ENCODE data around the gene ACTL10. TPM values are rescaled to one million over a fixed set of nuclear protein-coding genes. Genes with fewer than 3 reads are reported as not detected.
A peak's percentile ranks its signal among the peaks of the same experiment; 100 is the strongest.

ACTL10 gene
- total and polyA plus RNA-seq, 2 of the 13 experiments (the other 11 are each of a cell fraction or from before 2014, with no cell fraction given), result not detected

DNA sequence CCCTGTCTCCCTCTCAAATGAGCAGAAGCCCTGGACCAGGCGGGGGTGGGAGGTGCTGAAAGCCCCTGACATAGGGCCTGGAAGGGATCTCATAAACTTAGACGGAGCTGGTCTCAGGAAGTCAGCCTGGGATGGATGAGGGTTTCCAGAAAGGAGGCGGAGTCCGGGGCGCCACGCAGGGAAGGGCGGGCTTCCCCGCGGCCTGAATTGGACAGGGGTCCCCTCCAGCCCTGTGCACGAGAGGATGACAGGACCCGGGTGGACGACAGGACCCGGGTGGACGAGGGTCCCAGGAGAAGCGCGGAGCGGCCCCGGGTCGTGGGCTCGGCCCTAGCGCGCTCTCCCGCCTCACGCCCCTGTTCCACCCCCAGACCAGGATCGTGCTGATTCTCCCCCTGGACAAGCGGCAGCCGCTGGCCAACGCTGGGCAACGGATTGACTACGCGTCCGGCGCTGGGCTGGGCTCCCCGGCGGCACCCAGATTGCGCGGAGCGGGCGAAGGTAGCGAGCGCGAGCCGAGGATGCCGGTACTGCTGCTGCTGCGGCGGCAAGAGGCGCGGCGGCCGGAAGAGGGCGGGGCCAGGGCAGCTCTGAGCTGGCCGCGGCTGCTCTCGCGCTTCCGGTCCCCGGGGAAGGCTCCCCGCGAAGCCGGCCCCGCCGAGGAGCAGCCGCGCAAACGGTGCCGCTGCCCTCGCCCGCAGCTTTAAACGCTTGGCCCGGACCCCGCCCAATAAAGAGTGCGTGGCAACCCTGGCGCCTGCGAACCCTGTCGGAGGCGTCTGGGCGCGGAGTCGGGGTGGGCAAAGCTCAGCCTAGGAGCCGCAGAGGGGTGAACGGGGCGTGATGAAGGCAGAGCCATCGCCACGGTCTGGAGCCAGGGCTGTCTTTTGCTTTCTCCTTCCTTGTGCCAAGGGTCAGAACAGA, 3.3 kb upstream of the ACTL10 start (continued):
- TF ChIP-seq, protein P1, sequence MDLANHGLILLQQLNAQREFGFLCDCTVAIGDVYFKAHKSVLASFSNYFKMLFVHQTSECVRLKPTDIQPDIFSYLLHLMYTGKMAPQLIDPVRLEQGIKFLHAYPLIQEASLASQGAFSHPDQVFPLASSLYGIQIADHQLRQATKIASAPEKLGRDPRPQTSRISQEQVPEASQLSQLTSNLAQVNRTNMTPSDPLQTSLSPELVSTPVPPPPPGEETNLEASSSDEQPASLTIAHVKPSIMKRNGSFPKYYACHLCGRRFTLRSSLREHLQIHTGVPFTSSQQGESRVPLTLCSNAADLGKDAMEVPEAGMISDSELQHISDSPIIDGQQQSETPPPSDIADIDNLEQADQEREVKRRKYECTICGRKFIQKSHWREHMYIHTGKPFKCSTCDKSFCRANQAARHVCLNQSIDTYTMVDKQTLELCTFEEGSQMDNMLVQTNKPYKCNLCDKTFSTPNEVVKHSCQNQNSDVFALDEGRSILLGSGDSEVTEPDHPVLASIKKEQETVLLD (CRISPR knock-in tag; IDR thresholded peaks at IDR 0.05; ENCODE audit: low read depth), result peak; percentile 84
- TF ChIP-seq ZSCAN30 (CRISPR knock-in tag; IDR thresholded peaks at IDR 0.05) (0 out of 2 replicates have a peak, but pooled peaks have one; percentile 57), POLR2A (IDR thresholded peaks at IDR 0.05; ENCODE audit: insufficient read depth in 1 of 2, low read depth in 2 of 2, low read length in 2 of 2) (peak; percentile 65 to 91; a peak in 3 of 4 replicates), NR2F1 (CRISPR knock-in tag; IDR thresholded peaks at IDR 0.05) (no peak), SRY (CRISPR knock-in tag; IDR thresholded peaks at IDR 0.05) (peak; percentile 78; the same call in 1 of the 2 replicates), ZNF430 (CRISPR knock-in tag; IDR thresholded peaks at IDR 0.05) (peak; percentile 94), ZFP1 (CRISPR knock-in tag; IDR thresholded peaks at IDR 0.05) (no peak; the same call in 1 of the 2 replicates), ZNF44 (CRISPR knock-in tag; IDR thresholded peaks at IDR 0.05) (no peak; the same call in 1 of the 2 replicates), ZNF510 (CRISPR knock-in tag; IDR thresholded peaks at IDR 0.05; ENCODE audit: low read depth) (peak; percentile 51; the same call in 1 of the 2 replicates), ZNF124 (CRISPR knock-in tag; IDR thresholded peaks at IDR 0.05) (0 out of 2 replicates have a peak, but pooled peaks have one; percentile 28), CREB1 (IDR thresholded peaks at IDR 0.05) (no peak), CREB1 (CRISPR knock-in tag; IDR thresholded peaks at IDR 0.05) (no peak), ZNF672 (CRISPR knock-in tag; IDR thresholded peaks at IDR 0.05) (peak; percentile 64; the same call in 1 of the 2 replicates), HOXA5 (CRISPR knock-in tag; IDR thresholded peaks at IDR 0.05) (peak; percentile 84; the same call in 1 of the 2 replicates), ZNF251 (CRISPR knock-in tag; IDR thresholded peaks at IDR 0.05) (no peak), ZNF569 (CRISPR knock-in tag; IDR thresholded peaks at IDR 0.05; ENCODE audit: borderline replicate concordance) (no peak), ZNF878 (CRISPR knock-in tag; IDR thresholded peaks at IDR 0.05) (0 out of 2 replicates have a peak, but pooled peaks have one; percentile 75)
- TF ChIP-seq, protein P2, sequence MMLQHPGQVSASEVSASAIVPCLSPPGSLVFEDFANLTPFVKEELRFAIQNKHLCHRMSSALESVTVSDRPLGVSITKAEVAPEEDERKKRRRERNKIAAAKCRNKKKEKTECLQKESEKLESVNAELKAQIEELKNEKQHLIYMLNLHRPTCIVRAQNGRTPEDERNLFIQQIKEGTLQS (CRISPR knock-in tag; IDR thresholded peaks at IDR 0.05), result no peak; the same call in 1 of the 2 replicates
- TF ChIP-seq, protein P3, sequence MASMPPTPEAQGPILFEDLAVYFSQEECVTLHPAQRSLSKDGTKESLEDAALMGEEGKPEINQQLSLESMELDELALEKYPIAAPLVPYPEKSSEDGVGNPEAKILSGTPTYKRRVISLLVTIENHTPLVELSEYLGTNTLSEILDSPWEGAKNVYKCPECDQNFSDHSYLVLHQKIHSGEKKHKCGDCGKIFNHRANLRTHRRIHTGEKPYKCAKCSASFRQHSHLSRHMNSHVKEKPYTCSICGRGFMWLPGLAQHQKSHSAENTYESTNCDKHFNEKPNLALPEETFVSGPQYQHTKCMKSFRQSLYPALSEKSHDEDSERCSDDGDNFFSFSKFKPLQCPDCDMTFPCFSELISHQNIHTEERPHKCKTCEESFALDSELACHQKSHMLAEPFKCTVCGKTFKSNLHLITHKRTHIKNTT (CRISPR knock-in tag; IDR thresholded peaks at IDR 0.05), result no peak
- TF ChIP-seq, protein P4, sequence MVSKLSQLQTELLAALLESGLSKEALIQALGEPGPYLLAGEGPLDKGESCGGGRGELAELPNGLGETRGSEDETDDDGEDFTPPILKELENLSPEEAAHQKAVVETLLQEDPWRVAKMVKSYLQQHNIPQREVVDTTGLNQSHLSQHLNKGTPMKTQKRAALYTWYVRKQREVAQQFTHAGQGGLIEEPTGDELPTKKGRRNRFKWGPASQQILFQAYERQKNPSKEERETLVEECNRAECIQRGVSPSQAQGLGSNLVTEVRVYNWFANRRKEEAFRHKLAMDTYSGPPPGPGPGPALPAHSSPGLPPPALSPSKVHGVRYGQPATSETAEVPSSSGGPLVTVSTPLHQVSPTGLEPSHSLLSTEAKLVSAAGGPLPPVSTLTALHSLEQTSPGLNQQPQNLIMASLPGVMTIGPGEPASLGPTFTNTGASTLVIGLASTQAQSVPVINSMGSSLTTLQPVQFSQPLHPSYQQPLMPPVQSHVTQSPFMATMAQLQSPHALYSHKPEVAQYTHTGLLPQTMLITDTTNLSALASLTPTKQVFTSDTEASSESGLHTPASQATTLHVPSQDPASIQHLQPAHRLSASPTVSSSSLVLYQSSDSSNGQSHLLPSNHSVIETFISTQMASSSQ (IDR thresholded peaks at IDR 0.05; ENCODE audit: low read depth), result no peak
- TF ChIP-seq, protein P4 (CRISPR knock-in tag; IDR thresholded peaks at IDR 0.05; ENCODE audit: borderline replicate concordance), result peak; percentile 66; the same call in 1 of the 2 replicates
- TF ChIP-seq, protein P5, sequence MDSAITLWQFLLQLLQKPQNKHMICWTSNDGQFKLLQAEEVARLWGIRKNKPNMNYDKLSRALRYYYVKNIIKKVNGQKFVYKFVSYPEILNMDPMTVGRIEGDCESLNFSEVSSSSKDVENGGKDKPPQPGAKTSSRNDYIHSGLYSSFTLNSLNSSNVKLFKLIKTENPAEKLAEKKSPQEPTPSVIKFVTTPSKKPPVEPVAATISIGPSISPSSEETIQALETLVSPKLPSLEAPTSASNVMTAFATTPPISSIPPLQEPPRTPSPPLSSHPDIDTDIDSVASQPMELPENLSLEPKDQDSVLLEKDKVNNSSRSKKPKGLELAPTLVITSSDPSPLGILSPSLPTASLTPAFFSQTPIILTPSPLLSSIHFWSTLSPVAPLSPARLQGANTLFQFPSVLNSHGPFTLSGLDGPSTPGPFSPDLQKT (CRISPR knock-in tag; IDR thresholded peaks at IDR 0.05; ENCODE audit: borderline replicate concordance), result peak; percentile 51; the same call in 1 of the 2 replicates
